Neutrophil (primary cell): ENCODE data around the gene USP32.
"Not testable (repeated sequence)": the region's sequence is repeated elsewhere in the genome, so short reads cannot be mapped to it uniquely, and the experiment has no call there.

Source experiments
- H3K27ac ChIP-seq: fragments of 200-600 bp; sonication (generic); 2 replicates; pipeline ENCODE4 v1.5.1; 2016; ENCODE audit warnings: mild to moderate bottlenecking, moderate library complexity
- H3K27me3 ChIP-seq: fragments of 200-600 bp; sonication (generic); 2 replicates; pipeline ENCODE4 v1.6.0; 2016; ENCODE audit warnings: mild to moderate bottlenecking
- H3K36me3 ChIP-seq: fragments of 200-600 bp; sonication (generic); 2 replicates; pipeline ENCODE4 v1.5.1; 2017
- H3K4me1 ChIP-seq, 2 experiments: fragments of 200-600 bp in 1 of 2; sonication (generic) in 1 of 2; 1 replicate in 1 of 2; 2 replicates in 1 of 2; pipeline versions ENCODE4 v1.5.1 to v1.6.1; 2013 to 2016; ENCODE audit warnings: low read depth in 1 of 2, low read length in 1 of 2, mild to moderate bottlenecking in 1 of 2, moderate library complexity in 1 of 2; ENCODE audit not compliant: control insufficient read depth in 1 of 2, insufficient read depth in 1 of 2
- H3K4me3 ChIP-seq, 2 experiments: fragments of 200-600 bp in 1 of 2; sonication (generic) in 1 of 2; 1 replicate in 1 of 2; 2 replicates in 1 of 2; pipeline ENCODE4 v1.5.1; 2013 to 2016; ENCODE audit warnings: low read depth in 1 of 2, low read length in 1 of 2, mild to moderate bottlenecking in 1 of 2, moderate library complexity in 1 of 2
- H3K9me3 ChIP-seq: fragments of 200-600 bp; sonication (generic); 2 replicates; pipeline ENCODE4 v1.5.1; 2016
- CTCF ChIP-seq: fragments of 200-600 bp; sonication (generic); IDR thresholded peaks from 2 replicates; pipeline ENCODE4 v1.5.1; 2016; ENCODE audit warnings: antibody characterized with exemption

USP32 gene

GRCh38 chr17:60318830-60319229 lies 73.1 kb downstream of the USP32 start:
- Histone ChIP-seq H3K27me3 (no peaks in the 10 kb centered on the region), H3K9me3 (no peaks in the 10 kb centered on the region), H3K27ac (no peak overlapping the region), H3K4me1 (peaks cover 15 to 23% of the 10 kb centered on the region in 2 experiments), H3K36me3 (no peaks in the 10 kb centered on the region), H3K4me3 (no peak overlapping the region)
- no peak for TF ChIP-seq CTCF

GRCh38 chr17:60318326-60318725 lies 73.6 kb downstream of the USP32 start:
- Histone ChIP-seq H3K36me3 (no peaks in the 10 kb centered on the region), H3K9me3 (no peaks in the 10 kb centered on the region), H3K4me1 (peaks cover 13 to 20% of the 10 kb centered on the region in 2 experiments), H3K27ac (peak overlapping the region; percentile 16), H3K27me3 (no peaks in the 10 kb centered on the region), H3K4me3 (no peak overlapping the region)
- TF ChIP-seq CTCF: no peak

- H3K4me3 ChIP-seq: no peak overlapping the region
- H3K9me3 ChIP-seq: no peaks in the 10 kb centered on the region
- H3K27ac ChIP-seq: peak overlapping the region; percentile 44
- no peaks in the 10 kb centered on the region for H3K27me3 ChIP-seq
- H3K4me1 ChIP-seq: peaks cover 13 to 20% of the 10 kb centered on the region in 2 experiments
- no peaks in the 10 kb centered on the region for H3K36me3 ChIP-seq
- TF ChIP-seq CTCF: no peak
Measured at GRCh38 chr17:60315650-60316049, 76.3 kb downstream of the USP32 start.

- H3K4me3 ChIP-seq, H3K36me3 ChIP-seq, H3K9me3 ChIP-seq, H3K27me3 ChIP-seq, H3K27ac ChIP-seq: not testable (repeated sequence)
- peaks cover 13 to 20% of the 10 kb centered on the region in 2 experiments for H3K4me1 ChIP-seq
Measured at GRCh38 chr17:60314900-60315299, 77.0 kb downstream of the USP32 start.

GRCh38 chr17:60314423-60314822 lies 77.5 kb downstream of the USP32 start:
- TF ChIP-seq CTCF: no peak

GRCh38 chr17:60311936-60312335 lies 80.0 kb downstream of the USP32 start:
- H3K4me3 ChIP-seq: no peak overlapping the region
- peaks cover 0 to 10% of the 10 kb centered on the region in 2 experiments for H3K4me1 ChIP-seq
- no peak for TF ChIP-seq CTCF
- H3K27me3 ChIP-seq: no peaks in the 10 kb centered on the region
- H3K36me3 ChIP-seq: peaks cover 15% of the 10 kb centered on the region
- no peak overlapping the region for H3K27ac ChIP-seq
- no peaks in the 10 kb centered on the region for H3K9me3 ChIP-seq

More at GRCh38 chr17:60314423-60314822, 77.5 kb downstream of the USP32 start:
- H3K27me3 ChIP-seq: no peaks in the 10 kb centered on the region
- peaks cover 13 to 20% of the 10 kb centered on the region in 2 experiments for H3K4me1 ChIP-seq
- H3K4me3 ChIP-seq: no peak overlapping the region
- H3K27ac ChIP-seq: peak overlapping the region; percentile 43
- H3K36me3 ChIP-seq: peaks cover 4% of the 10 kb centered on the region
- no peaks in the 10 kb centered on the region for H3K9me3 ChIP-seq
